GM19468 (cell line): ENCODE results near the gene SLC24A4.
"Not testable (repeated sequence)": the region's sequence is repeated elsewhere in the genome, so short reads cannot be mapped to it uniquely, and the experiment has no call there.

Source experiments
- ATAC-seq: cut with Tn5 transposase; IDR thresholded peaks from one replicate; pipeline ENCODE4 v1.9.1; 2021; ENCODE audit warnings: mild to moderate bottlenecking, moderate library complexity, moderate number of reproducible peaks; ENCODE audit not compliant: unreplicated experiment; ENCODE audit errors: extremely low read depth

SLC24A4 gene

GRCh38 chr14:92397953-92398564, 75.1 kb downstream of the SLC24A4 start:
- ATAC-seq = no peak

- ATAC-seq = no peak
These were observed 76.1 kb downstream of the SLC24A4 start for GRCh38 chr14:92398888-92399636.

- ATAC-seq = peak; percentile 24
These were observed 77.8 kb downstream of the SLC24A4 start for GRCh38 chr14:92400579-92401444.

- ATAC-seq = no peak
These were observed 78.6 kb downstream of the SLC24A4 start for GRCh38 chr14:92401561-92401960.

- ATAC-seq = not testable (repeated sequence)
These were observed 79.5 kb downstream of the SLC24A4 start for GRCh38 chr14:92402500-92402899.

GRCh38 chr14:92404018-92404417, 81.1 kb downstream of the SLC24A4 start:
- no peak for ATAC-seq

- ATAC-seq = no peak
These were observed 81.5 kb downstream of the SLC24A4 start for GRCh38 chr14:92404421-92404820.

- no peak for ATAC-seq
These were observed 82.0 kb downstream of the SLC24A4 start for GRCh38 chr14:92404938-92405337.

GRCh38 chr14:92407410-92407809, 84.4 kb downstream of the SLC24A4 start:
- ATAC-seq = no peak

GRCh38 chr14:92409043-92409442, 86.1 kb downstream of the SLC24A4 start:
- no peak for ATAC-seq

GRCh38 chr14:92411135-92411534, 88.2 kb downstream of the SLC24A4 start:
- ATAC-seq = no peak

GRCh38 chr14:92411941-92412340, 89.0 kb downstream of the SLC24A4 start:
- ATAC-seq = no peak

GRCh38 chr14:92412912-92413311, 89.9 kb downstream of the SLC24A4 start:
- no peak for ATAC-seq

GRCh38 chr14:92413379-92413778, 90.4 kb downstream of the SLC24A4 start:
- ATAC-seq = no peak

- no peak for ATAC-seq
These were observed 91.9 kb downstream of the SLC24A4 start for GRCh38 chr14:92414690-92415445.

- no peak for ATAC-seq
These were observed 93.0 kb downstream of the SLC24A4 start for GRCh38 chr14:92415969-92416368.

- ATAC-seq = no peak
These were observed 93.6 kb downstream of the SLC24A4 start for GRCh38 chr14:92416544-92416943.

- no peak for ATAC-seq
These were observed 94.8 kb downstream of the SLC24A4 start for GRCh38 chr14:92417759-92418158.

- no peak for ATAC-seq
These were observed 98.8 kb downstream of the SLC24A4 start for GRCh38 chr14:92421751-92422150.

GRCh38 chr14:92425101-92425500, 102.1 kb downstream of the SLC24A4 start:
- ATAC-seq = no peak
